Activated CD8-positive, alpha-beta memory T cell treated with anti-CD3 and anti-CD28 coated beads for 4 hours (primary cell): ENCODE measurements around the gene TCEA2.

Experiments used
- DNase-seq, 2 donors: peaks; one replicate each; pipeline ENCODE4 v3.0.0-alpha.2; 2020; ENCODE audit warnings: low read depth in 2 of 2

The TCEA2 gene

DNA sequence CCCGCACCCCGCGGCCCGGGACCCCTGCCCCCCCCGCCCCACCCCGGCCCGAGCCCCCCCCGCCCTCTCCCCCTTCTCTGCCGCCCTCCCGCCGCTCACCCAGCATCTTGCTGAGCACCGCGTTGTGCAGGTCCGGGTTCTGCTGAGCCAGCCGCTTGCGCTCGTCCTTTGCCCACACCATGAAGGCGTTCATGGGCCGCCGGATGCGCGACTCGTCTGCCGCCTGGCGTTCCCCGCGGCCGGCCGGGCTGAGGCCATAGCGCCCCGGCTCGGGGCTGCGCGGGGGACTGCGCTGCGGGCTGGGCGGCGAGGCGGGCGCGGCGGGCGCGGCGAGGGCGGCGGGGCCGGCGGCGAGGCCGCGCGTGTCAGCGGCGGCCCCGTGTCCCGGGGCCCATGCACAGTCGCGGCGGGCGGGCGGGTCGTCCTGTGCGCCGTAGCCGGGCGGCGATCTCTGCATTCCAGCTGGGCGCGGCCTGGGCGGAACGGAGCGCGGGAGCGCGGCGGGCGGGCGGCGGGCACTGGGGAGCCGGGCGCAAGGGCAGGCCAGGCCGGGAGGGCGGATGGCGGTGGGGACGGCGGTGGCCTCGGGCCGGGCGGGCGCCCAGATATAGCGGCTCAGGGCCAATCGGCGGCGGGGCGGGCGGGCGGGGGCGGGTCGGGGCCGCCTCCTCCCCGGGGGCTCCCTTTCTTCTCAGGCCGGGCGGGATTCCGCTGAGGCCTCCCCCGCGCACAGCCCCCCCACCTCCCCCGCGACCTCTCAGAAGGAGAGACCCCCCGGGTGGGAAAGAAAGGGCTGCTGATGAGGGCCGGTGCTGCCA, 13.7 kb upstream of the TCEA2 start, which contains the start of gene SOX18:
SOX18 (minus strand) TSS at position 580 of the 818 bp plus-strand sequence; CDS start at position 457, 123 bp downstream.
- no peak for DNase-seq

DNA sequence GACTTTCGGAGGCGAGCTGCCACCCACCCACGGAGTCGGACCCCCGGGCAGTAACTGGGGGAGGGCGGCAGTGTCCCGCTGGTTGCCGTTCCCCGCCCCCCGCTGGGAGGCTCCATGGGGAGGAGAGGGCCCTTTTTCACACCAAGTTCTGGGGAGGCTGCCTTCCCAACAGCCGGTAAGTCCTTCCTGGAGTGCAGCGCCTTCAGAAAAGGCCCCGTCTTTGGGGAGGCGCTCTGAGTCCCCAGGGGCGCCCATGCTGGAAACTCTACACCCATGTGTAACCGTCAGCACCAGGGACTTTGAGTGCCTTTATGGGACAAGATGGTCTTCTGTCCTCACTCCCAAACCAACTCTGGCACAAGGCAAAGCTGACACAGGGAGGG, 13.1 kb upstream of the TCEA2 start:
- no peak for DNase-seq

DNA sequence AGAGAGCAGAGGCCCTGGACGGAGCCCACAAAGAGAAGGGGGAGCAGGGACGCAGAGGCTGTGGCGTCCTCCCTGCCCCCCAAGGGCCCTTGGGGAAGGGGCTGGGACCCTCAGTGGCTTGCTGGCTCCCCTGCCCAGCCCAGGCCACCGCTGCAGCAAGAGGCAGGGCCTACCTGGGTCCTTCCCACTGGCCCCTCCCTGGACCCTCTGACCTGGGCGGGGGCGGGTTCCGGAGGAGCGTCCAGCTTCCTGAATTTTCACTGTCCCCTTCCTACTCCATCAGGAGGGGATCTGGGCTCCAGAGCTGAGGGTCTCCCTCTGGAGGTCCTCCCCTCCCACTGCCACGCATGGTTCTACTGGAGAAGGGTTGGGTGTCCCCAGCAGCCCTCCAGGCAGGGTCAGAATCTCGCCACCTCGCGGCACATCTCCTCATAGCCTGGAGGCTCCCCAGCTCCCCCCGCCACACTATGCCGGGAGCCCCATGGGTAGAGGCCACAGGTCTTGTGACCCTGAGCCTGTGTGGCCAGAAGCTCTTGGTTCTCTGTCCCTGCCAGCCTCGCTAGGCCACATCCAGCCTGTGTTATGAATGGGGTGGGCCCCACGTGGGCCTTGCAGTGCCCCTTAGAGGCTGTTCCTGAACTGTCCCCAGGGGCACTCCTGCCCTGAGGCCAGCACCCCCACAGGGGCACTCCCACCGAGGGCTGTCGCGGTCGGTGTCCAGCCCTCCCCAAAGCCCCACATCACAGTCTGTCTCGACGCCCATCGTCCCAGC, 12.6 kb upstream of the TCEA2 start:
- no peak for DNase-seq

DNA sequence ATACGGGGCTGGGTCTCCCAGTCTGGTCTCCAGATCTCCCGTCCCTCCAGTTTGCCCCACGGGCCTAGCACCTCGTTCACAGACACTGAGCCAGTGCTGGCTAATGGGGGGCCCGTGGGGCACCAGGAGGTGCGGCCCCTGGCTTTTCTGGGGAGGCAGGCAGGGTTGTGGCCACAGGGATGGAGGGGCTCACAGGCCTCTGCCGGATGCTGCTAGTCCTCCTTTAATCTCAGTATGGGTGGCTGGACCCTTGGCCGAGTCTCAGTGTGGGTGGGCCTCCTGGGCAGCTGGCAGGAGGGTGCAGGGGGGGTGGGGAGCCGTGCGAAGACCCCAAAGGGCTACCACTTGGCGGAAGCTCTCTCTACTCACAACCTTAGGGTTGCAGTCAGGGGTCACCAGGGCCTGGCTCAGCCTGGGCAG, 12.0 kb upstream of the TCEA2 start:
- no peak for DNase-seq

DNA sequence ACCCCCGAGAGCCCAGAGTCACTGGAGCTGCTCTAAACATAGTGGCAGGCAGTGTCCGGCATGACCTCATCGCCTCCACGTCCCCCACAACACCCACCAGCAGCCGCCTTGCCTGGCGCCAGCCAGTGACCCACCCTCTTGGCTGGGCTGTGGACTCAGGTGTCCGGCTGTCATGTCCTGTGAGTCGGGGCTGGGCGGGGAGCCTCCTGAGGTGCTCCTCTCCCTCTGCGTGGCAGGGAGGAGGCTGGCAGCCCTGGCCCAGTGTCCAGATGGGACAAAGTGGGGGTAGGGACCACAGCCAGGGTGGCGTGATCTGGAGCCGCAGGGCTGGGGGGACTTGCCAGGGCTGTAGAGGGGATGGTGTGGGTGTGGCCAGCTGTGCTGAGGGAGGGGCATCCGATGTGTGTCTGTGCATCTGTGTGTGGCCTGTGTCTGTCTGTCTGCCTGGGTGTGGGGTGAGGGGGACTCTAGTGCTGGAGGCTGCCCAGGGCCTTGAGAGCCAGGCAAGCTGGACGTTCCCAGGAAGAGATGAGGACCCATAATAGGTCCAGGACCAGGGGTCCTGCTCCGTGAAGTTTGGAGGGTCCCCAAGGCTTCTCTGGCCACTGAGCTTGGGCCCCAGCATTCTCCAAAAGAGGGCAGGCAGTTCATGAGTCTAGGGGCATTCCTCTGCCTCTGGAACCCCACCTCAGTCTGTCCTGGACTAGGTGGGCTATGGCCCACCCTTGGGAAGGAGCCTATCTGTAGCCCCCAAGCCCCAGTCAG, 11.3 kb upstream of the TCEA2 start:
- DNase-seq: no peak

DNA sequence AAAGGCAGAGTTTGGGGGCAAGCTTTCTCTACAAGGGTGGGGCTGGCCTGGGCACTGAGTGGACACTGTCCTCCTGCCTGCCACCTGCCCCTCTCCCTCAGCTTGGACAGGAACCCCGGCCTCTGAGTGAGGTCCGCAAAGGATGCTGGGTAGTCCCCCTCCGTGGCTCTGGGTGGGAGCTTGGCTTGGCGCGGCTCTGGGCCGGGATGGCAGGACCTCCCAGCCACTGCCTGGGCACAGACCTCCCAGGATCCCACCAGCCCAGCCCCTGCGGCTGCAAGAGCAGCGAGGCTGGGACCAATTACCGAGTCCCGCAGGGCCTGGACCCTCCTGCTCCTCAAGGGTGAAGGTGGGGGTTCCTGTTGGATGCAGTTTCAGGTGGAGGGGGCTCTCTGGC, 10.7 kb upstream of the TCEA2 start:
- DNase-seq: no peak

DNA sequence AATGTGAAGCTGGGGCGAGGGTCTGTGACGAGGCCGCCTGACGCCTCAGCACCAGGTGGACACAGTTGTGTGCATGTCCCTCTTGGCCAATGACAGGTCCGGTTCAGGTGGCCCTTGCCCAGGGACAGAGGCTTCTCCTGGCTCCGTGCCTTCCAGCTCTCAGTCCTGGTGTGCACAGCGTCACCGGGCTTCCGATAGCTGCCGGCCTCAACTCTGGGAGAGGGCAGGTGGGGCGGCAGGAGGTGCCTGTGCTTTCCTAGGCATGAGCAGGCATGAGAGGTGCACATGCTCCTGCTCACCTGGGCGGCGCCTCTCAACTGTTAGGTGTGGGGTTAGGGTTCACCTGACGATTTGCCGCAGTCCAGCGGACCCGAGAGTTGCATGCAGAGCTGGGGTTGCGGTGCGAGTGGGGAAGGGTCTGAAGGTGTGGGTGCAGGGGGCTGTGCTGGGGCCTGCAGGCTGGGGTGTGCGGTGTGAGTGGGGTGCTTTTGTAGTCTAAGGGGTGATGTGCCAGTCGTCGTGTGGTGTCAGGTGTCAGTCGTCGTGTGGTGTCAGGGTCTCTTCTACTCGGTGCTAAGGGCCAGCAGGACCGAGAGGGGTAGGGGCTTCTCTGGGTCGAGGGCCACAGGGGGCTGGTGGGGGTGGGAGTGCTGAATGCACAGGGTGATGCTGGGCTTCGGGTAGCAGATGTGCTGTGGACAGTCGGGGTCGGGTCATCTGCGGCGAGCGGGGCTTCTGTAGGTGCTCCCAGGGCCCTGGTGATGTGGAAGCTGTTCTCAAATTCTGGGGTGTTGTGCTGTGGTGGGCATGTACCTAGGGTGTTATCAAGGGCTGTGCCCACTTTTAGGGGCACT, 9.8 kb upstream of the TCEA2 start:
- no peak for DNase-seq

DNA sequence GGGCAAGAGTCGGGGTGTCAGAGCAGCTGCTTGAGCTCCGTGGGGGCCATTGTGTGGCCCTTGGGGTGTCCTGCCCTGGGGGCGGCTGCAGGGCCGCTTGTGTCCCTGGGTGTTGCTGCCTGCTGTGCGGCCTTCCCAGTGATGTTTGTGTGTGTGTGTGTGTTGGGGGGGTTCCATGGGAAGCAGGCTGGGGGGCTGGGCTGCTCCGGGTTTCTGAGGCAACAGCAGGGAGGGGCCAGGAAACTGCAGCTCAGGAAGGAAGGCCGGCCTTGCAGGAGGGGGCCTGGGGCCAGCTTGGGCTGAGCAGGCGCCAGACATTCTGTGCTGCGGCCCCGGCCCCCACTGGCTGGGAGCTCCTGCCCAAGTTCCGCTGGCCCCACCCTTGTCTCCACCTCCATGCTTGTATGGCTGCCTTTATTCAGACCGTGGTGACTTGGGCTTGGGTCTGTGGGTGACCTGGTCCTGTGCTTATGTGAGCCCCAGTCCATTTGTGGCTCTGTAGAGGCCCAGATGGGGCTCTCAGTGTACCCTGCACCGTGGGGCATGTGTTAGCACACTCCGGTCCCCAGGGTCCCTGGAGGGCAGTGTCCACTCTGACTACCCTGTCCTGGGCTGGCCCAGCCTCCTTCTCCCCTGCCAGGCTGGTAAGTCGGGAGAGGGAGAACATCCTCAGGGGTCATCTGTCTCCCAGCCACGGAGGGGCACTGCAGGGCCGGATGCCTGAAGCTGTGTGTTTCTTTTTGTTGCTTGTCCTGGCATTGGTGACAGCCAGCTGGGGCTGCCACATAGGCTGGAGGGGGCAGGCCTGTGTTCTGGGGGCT, 8.9 kb upstream of the TCEA2 start:
- DNase-seq: no peak

DNA sequence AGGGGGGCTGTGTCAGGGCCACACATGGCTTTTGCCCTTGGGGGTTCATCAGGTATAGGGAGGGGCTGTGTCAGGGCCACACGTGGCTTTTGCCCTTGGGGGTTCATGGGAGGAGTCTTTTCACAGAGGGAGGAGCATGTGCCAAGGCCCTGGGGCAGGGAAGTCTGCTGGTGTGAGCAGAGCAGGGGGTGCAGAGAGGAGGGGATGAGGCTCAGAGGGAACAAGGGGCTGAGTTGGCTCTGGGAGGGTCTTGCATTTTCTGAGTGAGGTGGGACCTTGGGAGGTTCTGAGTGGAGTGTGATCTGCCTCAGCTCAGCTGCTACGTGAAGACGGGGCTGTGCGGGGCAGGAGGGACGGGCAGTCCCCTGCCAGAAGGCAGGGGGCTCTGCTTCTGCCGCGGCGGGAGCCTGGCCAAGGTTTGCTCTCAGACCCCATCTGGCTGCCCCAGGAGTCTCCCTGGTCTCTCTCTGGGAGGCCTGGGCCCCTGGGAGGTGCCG, 7.6 kb upstream of the TCEA2 start:
- no peak for DNase-seq

DNA sequence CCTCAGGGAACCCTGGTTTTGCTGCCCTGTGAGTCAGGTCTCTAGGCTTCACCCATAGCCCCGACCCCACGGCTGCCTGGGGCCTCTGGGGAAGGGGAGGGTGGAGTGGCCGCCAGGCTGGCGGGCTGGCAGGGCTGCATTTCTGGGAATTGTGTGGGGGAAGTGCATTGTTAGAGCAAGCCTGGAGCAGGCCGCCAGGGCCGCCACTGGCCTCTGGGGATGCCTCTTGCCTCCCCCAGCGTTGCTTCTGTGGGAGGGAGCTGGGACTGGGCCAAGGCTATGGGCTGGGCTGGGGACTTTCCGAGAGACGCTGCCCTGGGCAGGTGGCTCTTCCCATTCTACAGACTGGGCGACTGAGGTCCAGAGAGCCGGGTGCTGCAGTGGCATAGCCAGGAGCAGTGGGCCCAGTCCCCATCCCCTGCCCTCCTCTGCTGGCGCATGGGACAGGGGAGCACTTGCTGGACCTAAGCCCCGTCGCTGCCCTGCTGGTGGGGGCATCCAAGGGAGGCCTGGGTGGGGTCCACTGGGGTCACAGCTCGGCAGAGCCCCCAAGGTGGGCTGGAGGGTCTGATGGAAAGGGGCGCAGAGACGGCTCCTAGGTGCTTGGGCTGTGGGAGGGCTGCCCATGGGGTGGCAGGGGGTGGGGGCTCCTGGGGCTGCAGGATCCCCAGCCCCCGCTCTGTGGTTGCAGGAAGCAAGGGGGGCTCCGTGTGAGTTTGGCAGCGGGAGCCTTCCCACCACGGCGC, 6.9 kb upstream of the TCEA2 start:
- DNase-seq: no peak

DNA sequence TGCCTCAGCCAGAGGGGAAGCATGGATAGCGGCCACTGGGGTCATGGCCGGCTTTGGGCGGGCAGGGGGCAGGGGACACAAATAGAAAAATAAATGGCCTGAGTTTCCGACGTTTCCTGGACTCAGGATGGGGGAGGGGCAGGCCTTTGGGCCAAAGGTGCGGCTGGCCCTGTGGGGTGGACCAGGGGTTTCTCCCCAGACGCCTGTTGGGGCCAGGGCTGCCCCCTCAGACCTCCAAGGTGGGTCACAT, 6.4 kb upstream of the TCEA2 start:
- DNase-seq: no peak

DNA sequence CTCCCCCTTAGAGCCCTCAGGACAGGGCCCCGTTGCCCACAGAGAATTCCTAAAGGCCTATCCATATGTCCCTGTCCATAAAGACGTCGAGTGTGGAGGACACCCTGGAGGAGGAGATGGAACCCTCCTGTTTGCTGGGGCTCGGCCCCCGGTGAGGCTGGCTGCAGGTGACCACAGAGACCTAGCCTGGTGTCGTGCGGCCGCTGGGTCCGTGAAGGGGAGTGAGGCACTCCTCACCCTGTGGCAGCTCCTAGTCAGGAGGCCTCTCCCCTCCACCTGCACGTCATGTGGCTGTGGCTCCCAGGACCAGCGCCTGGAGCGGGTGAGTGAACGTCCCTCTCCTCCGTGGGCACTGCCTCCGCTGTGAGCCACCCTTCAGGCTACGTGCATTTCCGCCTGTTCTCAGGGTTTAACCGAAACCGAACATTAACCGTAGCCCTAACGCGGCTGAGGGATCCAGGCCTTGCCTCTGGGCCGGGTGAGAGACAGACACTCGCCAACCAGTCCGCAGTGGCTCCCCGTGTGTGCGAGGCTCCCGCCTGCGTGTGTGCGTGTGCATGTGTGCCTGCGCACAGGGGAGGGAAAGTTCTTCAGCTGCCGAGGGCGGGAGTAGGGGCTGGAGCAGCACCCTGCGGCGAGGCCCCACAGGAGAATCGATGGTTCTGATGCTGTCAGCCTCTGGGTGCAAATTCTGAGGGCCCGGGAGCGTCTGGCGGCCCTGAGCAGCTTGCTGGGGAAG, 5.9 kb upstream of the TCEA2 start:
- no peak for DNase-seq

DNA sequence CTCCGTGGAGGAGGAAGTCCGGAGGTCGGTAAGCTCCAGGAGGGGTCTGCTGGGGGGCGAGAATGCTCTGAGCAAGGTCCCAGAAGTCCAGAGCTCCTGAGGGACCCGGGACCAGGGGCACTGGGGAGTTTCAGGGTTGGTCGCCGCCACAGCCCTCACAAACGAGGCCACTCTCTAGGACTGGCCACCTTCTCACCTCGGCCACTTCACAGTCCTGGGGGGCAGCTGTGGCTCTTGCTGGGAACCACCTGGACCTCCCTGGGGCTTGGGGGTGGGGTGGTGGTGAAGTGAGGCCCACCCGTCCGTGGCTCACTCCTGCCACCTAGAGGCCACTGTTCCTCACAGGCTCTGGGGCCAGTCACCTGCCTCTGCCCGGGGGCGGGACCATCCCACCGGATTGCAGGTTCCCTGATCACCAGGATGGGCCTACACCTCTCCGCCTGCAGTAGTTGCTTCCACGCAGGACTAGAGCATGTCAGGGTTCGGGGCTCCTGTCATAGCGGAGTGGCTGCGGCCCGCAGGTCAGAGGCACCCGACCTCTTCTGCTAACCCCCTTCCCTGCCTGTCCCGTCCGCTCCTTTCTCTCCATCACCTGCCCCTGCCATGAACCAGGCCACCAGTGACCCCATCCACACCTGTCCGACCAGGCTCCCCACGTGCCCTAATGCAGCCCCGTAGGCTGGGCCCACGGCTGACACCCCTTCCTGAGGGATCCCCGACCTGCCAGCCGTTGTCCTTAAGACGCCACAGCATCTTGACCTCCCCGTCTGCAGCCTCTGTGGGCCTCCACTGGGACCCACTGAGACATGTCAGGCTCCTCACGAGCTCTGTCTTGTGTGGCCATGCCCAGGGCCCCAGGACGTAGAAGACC, 5.1 kb upstream of the TCEA2 start:
- DNase-seq: peak; percentile 58 to 75

DNA sequence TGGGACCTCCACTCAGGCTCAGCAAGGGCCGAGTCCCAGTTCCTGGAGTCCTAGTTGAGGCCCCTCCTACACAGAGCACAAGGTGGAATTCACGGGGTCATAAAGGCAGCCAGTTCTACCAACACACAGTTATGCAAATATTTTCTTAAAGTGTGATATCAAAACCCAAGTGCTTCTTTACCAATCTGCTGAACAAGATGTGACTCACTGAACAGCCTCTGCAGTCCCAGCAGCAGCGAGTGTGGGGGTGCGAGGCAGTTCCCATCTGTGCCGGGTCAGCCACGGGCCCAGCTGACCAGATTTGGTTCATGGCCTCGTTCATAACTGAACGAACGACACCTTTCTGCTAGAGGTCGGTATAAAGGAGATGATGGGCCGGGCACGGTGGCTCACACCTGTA, 4.5 kb upstream of the TCEA2 start:
- DNase-seq: no peak

DNA sequence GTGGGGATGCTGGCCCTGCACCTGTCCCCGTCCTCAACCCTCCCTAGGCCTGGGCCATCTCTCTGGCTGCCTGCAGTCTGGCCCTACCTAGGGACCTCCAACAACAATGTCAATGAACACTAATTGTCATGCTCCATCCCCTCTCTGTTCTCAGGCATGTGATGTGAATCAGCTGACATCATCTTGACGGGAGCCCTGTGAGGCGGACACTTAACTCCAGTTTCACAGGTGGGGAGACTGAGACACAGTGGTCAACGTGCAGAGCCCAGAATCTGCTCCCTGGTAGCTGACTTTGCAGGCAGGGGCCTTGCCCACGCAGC, 762 bp upstream of the TCEA2 start:
- no peak for DNase-seq

DNA sequence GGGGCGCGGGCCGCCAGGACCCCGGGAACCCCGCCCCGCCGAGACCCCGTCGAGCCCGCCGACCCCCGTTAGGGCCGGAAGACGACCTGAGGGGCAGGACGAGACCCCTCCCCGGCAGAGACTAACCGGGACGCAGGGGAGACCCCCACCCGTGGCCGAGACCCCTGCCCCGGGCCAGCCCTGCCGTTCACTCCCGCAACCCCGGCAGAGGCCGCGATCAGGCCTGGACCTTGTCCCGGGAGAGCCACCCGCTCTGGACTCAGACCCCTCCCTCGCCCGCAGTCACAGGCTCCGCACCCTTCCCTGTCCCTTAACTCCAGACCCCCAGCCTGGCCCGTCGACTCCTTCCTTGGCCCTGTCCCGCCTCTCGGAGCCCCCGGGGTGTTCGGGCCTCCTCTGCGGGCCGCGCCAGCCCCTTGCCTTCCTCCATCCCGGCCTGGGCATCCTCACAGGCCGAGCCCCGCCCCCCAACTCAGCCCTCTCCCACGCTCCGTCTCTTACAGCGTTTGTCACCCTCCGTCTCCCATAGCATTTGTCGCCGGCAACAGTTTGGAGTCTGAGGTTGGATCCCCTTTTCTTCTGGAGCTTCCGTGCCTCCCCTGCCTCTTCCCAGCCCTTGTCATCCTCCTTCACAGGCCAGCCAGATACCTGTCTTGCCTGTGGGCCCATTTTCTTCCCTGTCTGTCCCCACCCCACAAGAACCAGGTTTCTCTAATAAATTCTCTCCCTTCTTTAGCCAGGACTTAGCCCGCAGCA, 569 bp downstream of the TCEA2 start:
- DNase-seq: no peak

DNA sequence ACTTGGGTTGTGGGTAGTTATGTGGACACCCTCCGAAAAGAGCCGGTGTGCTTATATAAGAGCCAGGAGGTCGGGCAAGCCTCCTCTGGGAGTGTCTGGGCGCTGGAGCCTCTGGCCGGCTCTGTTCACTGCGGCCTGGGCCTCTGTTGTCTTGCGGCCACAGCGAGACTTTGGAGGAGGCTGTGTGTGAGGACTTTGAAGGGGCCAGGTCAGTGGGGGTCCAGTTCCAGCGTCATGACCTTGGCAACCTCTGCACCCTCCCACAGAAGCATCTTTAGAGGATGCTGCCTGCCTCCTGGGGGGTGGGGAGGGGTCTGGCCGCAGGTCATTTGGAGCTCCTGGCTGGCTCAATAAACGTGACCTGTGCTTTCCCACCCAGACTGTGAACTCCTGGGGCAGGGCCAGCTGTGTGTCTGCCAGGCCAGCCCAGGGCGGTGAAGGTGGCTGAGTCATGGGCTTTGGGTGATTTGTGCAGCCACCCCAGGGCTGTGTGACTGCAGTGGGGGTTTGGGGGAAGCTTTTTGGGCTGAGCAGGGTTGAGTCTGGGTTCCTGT, 1.2 kb downstream of the TCEA2 start:
- DNase-seq: no peak
